ENCODE data around the gene ITPR1.

Gene ITPR1

DNA sequence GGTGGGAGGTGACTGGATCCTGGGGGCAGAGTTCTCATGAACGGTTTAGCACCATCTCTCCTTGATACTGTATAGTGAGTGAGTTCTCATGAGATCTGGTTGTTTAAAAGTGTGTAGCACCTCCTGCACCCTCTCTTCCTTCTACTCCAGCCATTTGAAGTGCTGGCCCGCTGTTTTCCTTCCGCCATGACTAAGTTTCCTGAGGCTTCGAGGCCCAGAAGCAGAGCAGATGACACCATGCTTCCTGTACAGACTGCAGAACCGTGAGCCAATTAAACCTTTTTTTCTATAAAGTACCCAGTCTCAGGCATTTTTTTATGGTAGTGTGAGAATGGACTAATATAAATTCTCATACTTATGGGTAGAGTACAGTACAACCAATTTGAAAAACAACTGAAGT lies 362.5 kb downstream of the ITPR1 start:
- DNase-seq (ENCODE audit: low spot score), result no peak

DNA sequence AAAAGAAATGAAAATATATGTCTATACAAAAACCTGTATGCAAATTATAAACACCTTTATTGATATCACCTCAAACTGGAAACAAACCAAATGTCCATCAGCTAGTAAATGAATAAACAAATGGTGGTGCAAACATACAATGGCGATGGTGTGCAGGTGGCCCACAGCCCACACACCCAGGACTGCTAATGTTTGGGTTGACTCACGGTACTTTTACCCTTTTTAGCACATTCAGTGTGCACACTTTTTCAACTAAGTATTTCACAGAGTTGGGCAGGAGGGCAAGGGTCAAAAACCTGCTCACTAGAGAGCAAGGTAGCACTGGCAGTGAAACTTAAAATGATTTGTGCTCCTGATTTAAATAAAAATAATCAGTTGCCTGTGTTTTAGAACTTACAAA lies 363.0 kb downstream of the ITPR1 start:
- no peak for DNase-seq (ENCODE audit: low spot score)

DNA sequence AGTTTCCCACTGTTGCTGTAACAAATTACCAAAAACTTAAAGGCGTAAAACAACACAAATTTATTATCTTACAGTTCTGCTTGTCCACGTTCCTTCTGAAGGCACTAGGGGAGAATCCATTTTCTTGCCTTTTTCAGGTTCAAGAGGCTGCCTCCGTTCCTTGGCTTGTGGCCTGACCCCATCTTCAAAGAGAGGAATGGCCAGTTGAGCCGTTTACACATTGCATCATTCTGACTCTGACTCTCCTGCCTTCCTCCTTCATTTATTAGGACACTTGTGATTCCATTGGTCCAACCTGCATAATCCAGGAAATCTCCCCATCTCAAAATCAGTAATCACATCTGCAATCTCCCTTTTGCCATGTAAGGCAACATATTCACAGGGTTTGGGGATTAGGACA lies 363.4 kb downstream of the ITPR1 start:
- no peak for DNase-seq (ENCODE audit: low spot score)

DNA sequence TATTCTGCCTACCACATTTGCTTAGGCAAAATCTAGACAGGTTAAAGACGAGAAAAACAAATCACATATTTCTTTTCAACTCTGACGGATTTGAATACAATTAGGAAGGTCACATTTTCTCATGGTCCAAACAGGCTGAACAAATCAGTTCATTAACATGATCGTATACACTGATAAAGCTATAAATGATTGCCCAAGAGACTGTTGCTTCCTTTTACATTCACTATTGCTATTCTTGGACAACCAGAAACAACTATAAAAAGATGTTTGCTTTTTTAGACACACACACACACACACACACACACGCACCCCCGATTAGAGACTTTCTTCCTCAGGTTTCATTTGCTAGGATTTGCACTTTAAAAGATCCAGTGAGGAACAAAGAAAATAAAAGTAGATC lies 363.8 kb downstream of the ITPR1 start:
- no peak for DNase-seq (ENCODE audit: low spot score)

DNA sequence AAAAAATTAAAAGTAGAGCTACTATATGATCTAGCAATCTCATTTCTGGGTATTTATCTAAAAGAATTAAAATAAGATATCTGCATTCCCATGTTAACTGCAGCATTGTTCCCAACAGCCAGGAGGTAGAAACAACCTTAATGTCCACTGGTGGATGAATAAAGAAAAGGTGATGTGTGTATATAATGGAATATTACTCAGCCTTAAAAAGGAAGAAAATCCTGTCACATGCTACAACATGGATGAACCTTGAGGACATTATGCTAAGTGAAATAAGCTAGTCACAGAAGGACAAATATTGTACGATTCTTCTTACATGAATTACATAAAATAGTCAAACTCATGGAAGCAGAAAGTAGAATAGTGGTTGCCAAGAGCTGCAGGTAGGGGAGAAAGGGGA lies 366.6 kb downstream of the ITPR1 start:
- DNase-seq (ENCODE audit: low spot score), result no peak

DNA sequence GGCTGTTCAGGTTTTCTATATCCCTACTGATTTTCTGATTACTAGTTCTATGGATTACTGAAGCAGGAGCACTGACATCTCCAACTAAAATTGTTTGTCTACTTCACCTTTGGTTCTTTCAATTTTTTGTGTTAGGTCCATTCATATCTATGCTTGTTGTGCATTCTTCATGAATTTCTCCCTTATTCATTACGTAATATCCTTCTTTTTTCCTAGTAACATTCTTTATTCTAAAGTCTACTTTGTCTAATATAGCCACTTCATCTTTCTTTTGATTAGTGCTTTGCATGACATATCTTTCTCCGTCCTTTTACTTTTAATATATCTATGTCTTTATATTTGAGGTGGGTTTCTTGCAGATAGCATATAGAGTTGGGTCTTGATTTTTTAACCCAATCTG lies 369.8 kb downstream of the ITPR1 start:
- DNase-seq (ENCODE audit: low spot score), result no peak

DNA sequence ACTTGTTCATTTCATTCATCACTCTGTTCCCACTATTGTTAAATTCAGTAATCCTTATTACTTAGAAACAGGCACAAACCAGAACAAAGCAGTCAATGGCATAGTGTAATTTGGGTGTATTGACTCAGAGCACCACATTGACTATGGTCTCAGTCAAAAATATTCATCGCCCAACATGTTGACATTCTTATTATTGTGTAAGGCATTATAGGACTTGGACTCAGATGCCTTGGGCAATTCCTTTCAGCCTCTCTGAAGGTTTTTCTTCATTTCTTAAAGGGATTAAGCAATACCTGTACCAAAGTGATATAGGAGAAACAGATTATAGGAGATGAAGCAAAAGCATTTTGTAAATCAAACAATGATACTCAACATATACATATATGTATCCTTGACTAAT lies 371.4 kb downstream of the ITPR1 start:
- no peak for DNase-seq (ENCODE audit: low spot score)

DNA sequence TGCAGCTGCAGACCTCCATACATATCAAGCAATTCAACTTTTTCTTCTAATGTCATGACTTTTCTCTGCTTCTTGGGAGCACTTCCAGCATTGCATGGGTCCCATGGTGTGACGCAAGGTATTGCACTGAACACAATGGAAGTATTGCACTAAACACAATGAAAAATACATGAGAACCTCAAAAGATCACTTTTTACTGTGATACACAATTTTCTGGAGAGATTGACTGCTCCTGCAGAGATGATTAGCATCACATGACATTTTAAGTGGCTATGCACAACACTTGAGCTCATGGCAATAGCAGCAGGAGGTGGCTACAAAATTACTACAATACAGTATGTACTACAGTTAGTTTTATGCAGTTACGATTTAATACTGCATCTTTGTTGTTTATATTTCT lies 372.6 kb downstream of the ITPR1 start:
- DNase-seq (ENCODE audit: low spot score), result no peak

DNA sequence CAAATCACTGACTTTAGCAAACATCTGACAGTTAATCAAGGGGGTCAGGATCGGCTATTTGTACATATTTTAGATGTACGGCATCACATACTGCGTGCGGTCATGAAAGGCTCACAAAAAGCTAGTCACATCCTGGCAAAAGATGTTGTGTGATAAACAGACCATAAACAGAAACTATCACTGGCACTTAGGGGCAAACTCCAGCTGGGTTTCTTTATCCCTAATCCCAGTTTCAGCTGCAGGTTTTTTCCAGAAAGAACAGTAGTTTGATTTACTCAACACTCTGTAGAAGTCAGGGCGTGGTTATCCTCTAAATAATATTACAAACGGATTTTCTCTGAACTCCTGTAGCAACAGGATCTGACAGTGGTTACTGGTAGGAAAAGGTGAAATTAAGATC lies 373.7 kb downstream of the ITPR1 start:
- no peak for DNase-seq (ENCODE audit: low spot score)

DNA sequence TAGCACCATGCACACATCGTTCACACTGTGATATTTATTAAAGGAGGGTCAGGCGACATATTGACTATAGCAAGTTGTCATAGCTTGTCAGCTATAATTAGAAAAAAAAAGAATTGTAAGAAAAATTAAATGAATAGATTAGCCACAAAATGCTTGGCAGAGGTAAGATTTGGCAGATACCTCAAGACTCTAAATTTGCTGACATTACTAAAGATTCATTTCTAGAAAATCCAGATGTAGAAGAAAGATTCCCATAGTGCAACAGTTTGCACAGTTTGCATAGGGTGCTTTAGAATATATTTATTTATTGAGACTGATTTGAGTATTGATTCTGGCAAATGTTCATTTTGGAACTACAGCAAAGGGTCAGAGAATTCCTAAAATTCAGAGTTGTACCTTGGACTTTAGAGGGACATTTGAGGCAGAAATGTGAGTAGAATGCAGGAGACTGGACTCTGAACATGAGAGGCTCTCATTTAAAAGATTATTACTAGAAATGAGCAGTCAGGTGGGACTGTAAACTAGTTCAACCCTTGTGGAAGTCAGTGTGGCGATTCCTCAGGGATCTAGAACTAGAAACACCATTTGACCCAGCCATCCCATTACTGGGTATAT lies 384.1 kb downstream of the ITPR1 start:
- DNase-seq (ENCODE audit: low spot score), result no peak

DNA sequence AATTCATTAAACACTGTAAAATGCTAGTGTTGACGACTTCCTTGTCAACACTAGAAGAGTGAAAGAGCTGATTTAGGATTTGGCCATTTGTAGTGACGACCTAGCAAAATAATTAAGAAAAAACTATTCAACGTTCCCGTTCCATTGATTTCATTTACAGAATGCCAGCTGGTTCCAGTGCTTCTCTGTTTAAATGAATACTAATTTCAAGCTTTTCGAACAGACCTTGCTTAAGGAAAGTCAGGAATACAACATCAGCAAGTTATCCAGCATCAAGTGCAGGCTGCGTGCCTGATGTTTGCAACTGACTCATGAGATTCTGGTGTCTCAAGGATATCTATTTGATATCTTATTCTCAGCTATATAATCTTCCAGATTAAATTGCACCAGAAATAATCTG lies 387.7 kb downstream of the ITPR1 start:
- DNase-seq (ENCODE audit: low spot score), result no peak

DNA sequence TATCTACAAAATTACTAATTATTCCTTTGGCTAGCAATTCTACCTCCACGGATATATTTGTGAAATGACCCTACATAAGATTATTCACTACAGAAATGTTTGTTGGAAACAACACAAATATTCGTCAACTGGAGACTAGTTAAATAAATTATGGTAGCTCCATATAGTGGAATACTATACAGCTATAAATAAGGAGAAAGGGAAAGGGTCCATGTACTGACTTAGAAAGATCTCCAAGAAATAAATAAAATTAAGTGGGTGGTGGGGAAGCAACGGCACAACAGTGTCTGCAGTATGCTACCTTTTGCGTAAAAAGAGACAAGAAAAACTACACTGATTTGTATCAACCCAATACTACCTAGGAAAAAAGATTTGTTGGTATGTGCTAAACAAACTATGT lies 389.4 kb downstream of the ITPR1 start:
- no peak for DNase-seq (ENCODE audit: low spot score)

DNA sequence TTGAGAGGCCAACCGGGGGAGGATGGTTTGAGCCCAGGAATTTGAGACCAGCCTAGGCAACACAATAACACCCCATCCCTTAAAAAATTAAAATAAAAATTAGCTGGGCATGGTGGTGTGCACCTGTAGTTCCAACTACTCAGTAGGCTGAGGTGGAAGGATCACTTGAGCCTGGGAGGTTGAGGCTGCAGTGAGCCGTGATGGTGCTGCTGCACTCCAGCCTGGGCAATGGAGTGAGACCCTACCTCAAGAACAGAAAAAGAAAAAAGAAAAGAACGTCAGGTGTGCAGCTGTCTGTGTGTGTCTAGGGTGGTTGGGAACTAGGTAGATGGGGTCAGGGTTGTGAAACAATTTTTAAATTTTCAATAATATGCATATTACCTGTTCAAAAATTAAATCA lies 389.9 kb downstream of the ITPR1 start:
- no peak for DNase-seq (ENCODE audit: low spot score)

DNA sequence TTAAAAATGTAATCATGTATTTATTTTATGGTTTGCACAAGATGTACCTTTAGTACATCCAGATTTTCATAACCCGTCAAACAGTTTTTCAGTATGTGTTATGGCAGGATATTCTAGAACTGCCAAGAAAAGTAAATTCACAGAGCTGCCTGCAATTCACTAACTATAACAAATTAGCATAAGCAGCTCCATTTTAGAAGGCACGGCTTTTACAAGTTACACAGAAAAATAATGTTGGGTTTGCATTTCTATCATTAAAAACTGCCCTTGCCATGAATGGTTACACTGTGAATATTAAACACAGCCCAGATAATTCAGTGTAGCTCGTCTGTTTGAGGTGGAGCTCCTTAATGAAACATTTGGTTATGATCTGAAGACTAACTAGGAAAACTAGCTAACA lies 391.7 kb downstream of the ITPR1 start:
- DNase-seq (ENCODE audit: low spot score), result no peak

DNA sequence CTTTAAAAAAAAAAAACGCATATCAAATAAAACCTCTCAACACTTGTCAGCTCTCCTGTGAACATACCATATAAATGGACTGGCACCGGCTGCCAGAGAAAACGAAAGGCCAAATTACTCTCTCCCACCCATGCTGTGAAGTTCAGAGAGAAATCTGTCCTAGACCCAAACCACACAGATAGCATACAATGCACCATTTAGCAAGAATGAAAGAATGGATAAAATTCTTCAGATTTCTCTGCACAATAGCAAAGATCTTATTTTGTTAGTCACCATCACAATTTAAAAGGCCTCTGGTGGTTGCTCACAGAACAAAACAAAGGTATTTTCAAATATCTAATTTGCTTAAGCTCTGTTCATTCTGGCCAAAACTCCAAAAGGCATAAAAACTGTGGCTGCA lies 392.2 kb downstream of the ITPR1 start:
- DNase-seq (ENCODE audit: low spot score), result no peak

DNA sequence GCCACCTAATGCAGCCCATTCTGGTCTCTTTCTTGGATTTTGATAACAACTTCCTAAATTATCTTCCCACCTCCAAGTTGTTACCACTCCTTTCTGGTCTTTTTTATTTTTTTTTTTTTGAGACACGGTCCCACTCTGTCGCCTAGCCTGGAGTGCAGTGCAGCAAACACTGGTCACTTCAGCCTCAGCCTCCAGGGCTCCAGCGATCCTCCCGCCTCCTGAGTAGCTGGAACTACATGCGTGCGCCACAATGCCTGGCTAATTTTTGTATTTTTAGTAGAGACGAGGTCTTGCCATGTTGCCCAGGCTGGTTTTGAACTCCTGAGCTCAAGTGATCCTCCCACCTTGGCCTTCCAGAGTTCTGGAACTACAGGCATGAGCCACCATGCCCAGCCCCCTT lies 393.3 kb downstream of the ITPR1 start:
- no peak for DNase-seq (ENCODE audit: low spot score)

DNA sequence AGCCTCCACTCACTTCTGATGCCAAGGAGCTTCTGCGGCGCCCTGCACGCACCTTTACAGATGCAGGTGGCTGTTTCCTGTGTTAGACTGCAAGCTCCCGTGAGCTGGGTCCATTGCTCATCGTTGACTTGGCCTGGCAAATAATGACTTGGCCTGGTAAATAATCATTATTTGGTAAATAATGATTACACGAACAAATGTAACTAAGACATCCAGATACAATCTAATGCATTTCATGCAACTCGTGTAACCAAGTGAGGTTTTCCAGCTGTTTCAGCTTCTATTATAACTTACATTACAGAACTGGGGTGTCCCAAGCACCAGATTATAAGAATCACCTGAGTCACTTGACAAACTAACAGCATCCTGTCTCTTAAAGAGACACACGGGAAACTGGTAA lies 394.0 kb downstream of the ITPR1 start:
- no peak for DNase-seq (ENCODE audit: low spot score)

DNA sequence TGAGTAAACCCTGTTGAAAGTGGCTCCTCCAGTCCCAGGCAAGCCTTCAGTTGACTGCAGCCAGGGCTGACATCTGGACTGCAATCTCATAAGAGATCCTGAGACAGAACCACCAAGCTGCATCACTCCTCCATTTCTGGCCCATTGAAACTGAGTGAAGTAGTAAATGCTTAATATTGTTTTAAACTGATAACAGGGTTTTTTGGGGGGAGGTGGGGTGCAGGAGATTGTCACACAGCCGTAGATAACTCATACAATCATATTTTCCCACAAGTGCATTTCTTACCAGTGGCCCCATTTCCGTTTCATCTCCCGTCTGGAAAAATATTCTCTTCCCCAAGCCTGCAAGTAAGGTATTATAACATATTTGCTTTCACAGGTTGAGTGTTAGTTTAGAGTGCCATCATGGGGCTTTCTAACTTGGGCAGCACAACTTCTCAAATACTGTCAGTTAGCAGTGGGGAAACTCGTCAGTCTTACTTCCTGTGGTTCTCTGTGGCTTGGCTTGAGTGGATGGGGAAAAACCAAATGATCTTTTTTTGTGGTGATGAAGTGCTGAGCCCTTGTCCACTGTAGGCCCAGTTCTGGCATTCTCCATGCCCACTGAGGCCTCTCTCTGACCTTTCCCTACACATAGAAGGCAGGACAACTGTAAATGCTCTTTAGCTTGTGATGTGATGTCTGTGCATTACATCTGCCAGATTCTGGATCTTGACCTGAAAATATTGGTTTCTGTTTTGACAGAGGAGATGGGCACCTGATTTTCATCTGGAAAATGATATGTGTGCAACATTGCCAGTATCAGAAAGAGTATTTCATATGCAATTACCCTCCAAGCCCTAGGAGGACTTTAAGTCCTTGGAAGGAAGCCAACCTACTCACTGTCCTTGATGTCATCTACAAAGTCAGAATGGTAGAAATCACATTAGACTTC lies 396.0 kb downstream of the ITPR1 start:
- DNase-seq (ENCODE audit: low spot score), result no peak

DNA sequence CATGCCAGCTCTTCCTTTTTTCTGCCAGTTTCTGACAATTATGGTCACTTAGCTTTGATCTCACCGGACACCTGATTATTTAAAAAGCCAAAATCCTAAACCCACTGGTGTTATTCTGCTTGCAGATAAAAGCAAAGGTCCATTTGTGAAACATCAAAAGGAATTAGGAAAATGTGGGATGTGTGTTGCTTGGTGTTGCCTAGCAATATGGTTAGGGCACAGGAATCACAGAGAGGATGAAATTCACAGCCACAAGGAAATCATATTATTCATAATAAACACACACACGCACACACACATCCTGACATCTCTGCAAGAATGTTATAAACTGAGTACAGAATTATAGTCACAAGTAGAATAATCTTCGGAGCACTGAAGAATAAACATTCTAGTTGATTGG lies 396.7 kb downstream of the ITPR1 start:
- no peak for DNase-seq (ENCODE audit: low spot score)

DNA sequence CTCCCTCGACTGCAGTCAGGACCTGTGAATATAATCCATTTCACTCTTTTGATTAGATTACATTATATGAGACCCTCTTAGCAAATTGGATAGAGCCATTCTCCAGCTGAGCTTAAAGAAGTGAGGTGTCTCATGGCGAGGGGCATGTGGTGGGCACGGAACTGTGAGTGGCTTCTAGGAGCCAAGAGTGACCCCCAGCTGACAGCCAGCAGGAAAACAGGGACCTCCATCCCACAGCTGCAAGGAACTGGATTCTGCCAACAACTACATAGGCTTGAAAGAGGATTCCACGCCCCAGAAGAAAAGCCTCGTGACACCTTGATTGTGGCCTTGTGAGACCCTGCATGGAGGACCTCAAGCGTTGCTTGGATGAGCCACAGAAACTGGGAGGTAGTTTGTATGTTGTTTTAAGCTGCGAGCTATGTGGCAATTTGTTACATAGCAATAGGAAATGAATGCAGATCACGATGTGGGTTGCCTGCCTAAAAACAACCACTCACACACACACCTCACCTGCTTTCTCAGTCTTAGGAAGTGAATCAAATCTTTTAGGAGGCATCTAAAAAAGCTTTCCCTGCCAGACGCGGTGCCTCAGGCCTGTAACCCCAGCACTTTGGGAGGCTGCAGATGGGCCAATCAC lies 401.9 kb downstream of the ITPR1 start:
- DNase-seq (ENCODE audit: low spot score), result no peak

DNA sequence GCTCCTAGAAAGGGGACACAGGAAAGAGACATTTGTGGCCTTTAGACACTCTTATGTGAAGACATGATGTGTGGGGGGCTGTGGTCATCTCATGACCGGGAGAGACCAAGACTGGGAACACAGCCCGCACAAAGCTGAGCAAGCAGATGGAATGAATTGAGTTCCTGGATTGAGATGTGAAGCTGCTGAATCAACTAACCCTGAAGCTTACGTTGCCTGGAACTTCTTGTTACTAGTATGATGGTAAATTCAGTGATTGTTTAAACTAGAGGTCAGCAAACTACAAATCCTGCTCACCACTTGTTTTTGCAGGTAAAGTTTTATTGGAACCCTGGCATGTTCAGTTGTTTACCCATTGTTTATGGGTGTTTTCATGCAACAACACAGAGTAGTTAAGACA lies 402.7 kb downstream of the ITPR1 start:
- DNase-seq (ENCODE audit: low spot score), result no peak

Measured in ecto neural progenitor cell (in vitro differentiated cells).